HepG2 (cell line): ENCODE data around the gene CARMIL3. TPM values are rescaled to one million over a fixed set of nuclear protein-coding genes. Genes with fewer than 3 reads are reported as not detected.
A peak's percentile ranks its signal among the peaks of the same experiment; 100 is the strongest.

Experiments
- ESRRA ChIP-seq: sonication (generic); formaldehyde crosslinking; IDR thresholded peaks from 2 replicates; pipeline ENCODE4 v1.5.1; 2020; ENCODE audit warnings: mild to moderate bottlenecking, low read depth, missing genetic modification reagents
- FOSL1 ChIP-seq: sonication (generic); formaldehyde crosslinking; IDR thresholded peaks from 2 replicates; pipeline ENCODE4 v1.9.0; 2021; ENCODE audit warnings: missing genetic modification reagents, borderline replicate concordance
- HNRNPLL ChIP-seq: fragments of 200-400 bp; formaldehyde crosslinking; IDR thresholded peaks from 2 replicates; pipeline ENCODE4 v1.6.1; 2017; ENCODE audit warnings: mild to moderate bottlenecking, low read depth, low read length; ENCODE audit not compliant: poor library complexity, severe bottlenecking
- JUNB ChIP-seq: sonication (generic); formaldehyde crosslinking; IDR thresholded peaks from 2 replicates; pipeline ENCODE4 v1.8.0; 2022; ENCODE audit warnings: missing genetic modification reagents, mild to moderate bottlenecking, borderline replicate concordance
- KLF15 ChIP-seq: sonication (generic); formaldehyde crosslinking; IDR thresholded peaks from 2 replicates; pipeline ENCODE4 v1.8.1; 2023; ENCODE audit warnings: borderline replicate concordance, mild to moderate bottlenecking, inconsistent platforms, missing genetic modification reagents, mixed read lengths
- NCOA5 ChIP-seq: sonication (generic); formaldehyde crosslinking; IDR thresholded peaks from 2 replicates; pipeline ENCODE4 v1.4.0; 2020; ENCODE audit warnings: missing genetic modification reagents
- NKX3-1 ChIP-seq: sonication (generic); formaldehyde crosslinking; IDR thresholded peaks from 2 replicates; pipeline ENCODE4 v1.5.0; 2020; ENCODE audit warnings: missing genetic modification reagents
- REST ChIP-seq, 2 experiments: IDR thresholded peaks; 2 replicates each; pipeline ENCODE4 v1.6.1; 2011 to 2012; ENCODE audit warnings: low read length in 2 of 2, borderline replicate concordance in 1 of 2, low read depth in 1 of 2, mild to moderate bottlenecking in 1 of 2, moderate library complexity in 1 of 2
- SNRNP70 ChIP-seq: fragments of 200-400 bp; formaldehyde crosslinking; IDR thresholded peaks from 2 replicates; pipeline ENCODE4 v1.6.1; 2017; ENCODE audit warnings: mild to moderate bottlenecking, low read depth, low read length, moderate library complexity
- SRY ChIP-seq: sonication (generic); formaldehyde crosslinking; IDR thresholded peaks from 2 replicates; pipeline ENCODE4 v1.8.0; 2022; ENCODE audit warnings: mild to moderate bottlenecking, missing genetic modification reagents
- THAP11 ChIP-seq: IDR thresholded peaks from 2 replicates; pipeline ENCODE4 v1.6.1; 2016; ENCODE audit warnings: missing biosample characterization, missing genetic modification reagents
- THYN1 ChIP-seq: sonication (generic); formaldehyde crosslinking; IDR thresholded peaks from 2 replicates; pipeline ENCODE4 v1.8.1; 2023; ENCODE audit warnings: low read depth, mild to moderate bottlenecking, moderate library complexity, missing genetic modification reagents, borderline replicate concordance
- WIZ ChIP-seq: sonication (generic); formaldehyde crosslinking; IDR thresholded peaks from 2 replicates; pipeline ENCODE4 v1.5.1; 2020; ENCODE audit warnings: mild to moderate bottlenecking, missing genetic modification reagents
- ZBTB21 ChIP-seq: sonication (generic); formaldehyde crosslinking; IDR thresholded peaks from 2 replicates; pipeline ENCODE4 v1.4.0; 2020; ENCODE audit warnings: missing genetic modification reagents
- ZBTB38 ChIP-seq: sonication (generic); formaldehyde crosslinking; IDR thresholded peaks from 2 replicates; pipeline ENCODE4 v1.5.1; 2020; ENCODE audit warnings: mild to moderate bottlenecking, missing genetic modification reagents
- ZFP37 ChIP-seq: sonication (generic); formaldehyde crosslinking; IDR thresholded peaks from 2 replicates; pipeline ENCODE4 v1.4.0; 2020; ENCODE audit warnings: missing genetic modification reagents, borderline replicate concordance
- ZNF276 ChIP-seq: sonication (generic); formaldehyde crosslinking; IDR thresholded peaks from 2 replicates; pipeline ENCODE4 v1.4.0; 2020; ENCODE audit warnings: mild to moderate bottlenecking, low read depth, missing genetic modification reagents
- ZNF501 ChIP-seq: sonication (generic); formaldehyde crosslinking; IDR thresholded peaks from 2 replicates; pipeline ENCODE4 v1.5.1; 2020; ENCODE audit warnings: mild to moderate bottlenecking, moderate library complexity, missing genetic modification reagents
- ZNF704 ChIP-seq: sonication (generic); formaldehyde crosslinking; IDR thresholded peaks from 2 replicates; pipeline ENCODE4 v1.8.1; 2023; ENCODE audit warnings: mild to moderate bottlenecking, inconsistent platforms, moderate library complexity, missing genetic modification reagents, borderline replicate concordance
- ZNF784 ChIP-seq: sonication (generic); formaldehyde crosslinking; IDR thresholded peaks from 2 replicates; pipeline ENCODE4 v1.5.1; 2020; ENCODE audit warnings: missing genetic modification reagents, mild to moderate bottlenecking, borderline replicate concordance
- polyA plus RNA-seq, 8 experiments: library from polyadenylated mRNA; depleted of rRNA in 3 of 8; stranded (reverse) in 7 of 8; unstranded in 1 of 8; fragments of >200 nt; fragmentation: Illumina TruSeq in 4 of 8; extraction: Trizol in 4 of 8; gene quantifications; 2 replicates each; pipeline versions ENCODE4 v1.2.1 to v1.2.3, GENCODE V29; 2011 to 2016; ENCODE audit warnings: low read depth in 4 of 8, missing spikeins in 1 of 8, mixed read lengths in 1 of 8; ENCODE audit not compliant: insufficient read depth in 1 of 8
- total RNA-seq, 5 experiments: library from RNA; depleted of rRNA; stranded (reverse); fragments of >200 nt; fragmentation: Illumina TruSeq; extraction: Trizol; gene quantifications; 2 replicates each; pipeline ENCODE4 v1.2.3, GENCODE V29; 2016; ENCODE audit warnings: low read depth in 1 of 5

CARMIL3 gene
- total and polyA plus RNA-seq, 2 of the 13 experiments (the other 11 are each of a cell fraction or from before 2014, with no cell fraction given), result 0.27 to 0.55 TPM

- TF ChIP-seq ZNF784 (CRISPR knock-in tag), result peak; percentile 97
- TF ChIP-seq ZNF704, result peak; percentile 97; the same call in 1 of the 2 replicates
- TF ChIP-seq ZFP37 (CRISPR knock-in tag), result peak; percentile 95
- peak; percentile 97 for TF ChIP-seq NKX3-1 (CRISPR knock-in tag)
- TF ChIP-seq THAP11 (CRISPR knock-in tag), result peak; percentile 86
- TF ChIP-seq ZNF501 (CRISPR knock-in tag), result peak; percentile 99
- TF ChIP-seq SRY, result no peak
- TF ChIP-seq ZBTB21 (CRISPR knock-in tag), result peak; percentile 99
- TF ChIP-seq ESRRA, result peak; percentile 54; the same call in 1 of the 2 replicates
- peak; percentile 95 for TF ChIP-seq ZBTB38 (CRISPR knock-in tag)
- 0 out of 2 replicates have a peak, but pooled peaks have one; percentile 81 for TF ChIP-seq THYN1 (CRISPR knock-in tag)
- TF ChIP-seq FOSL1 (CRISPR knock-in tag), result no peak
- peak; percentile 55 for TF ChIP-seq ZNF276 (CRISPR knock-in tag)
- no peak for TF ChIP-seq NCOA5 (CRISPR knock-in tag)
- no peak for TF ChIP-seq SNRNP70
- TF ChIP-seq WIZ (CRISPR knock-in tag), result peak; percentile 93; the same call in 1 of the 2 replicates
- TF ChIP-seq HNRNPLL, result peak; percentile 97
- TF ChIP-seq REST (IDR thresholded peaks at IDR 0.05; ENCODE audit: borderline replicate concordance in 1 of 2, low read depth in 1 of 2, low read length in 2 of 2), result peak in 1 of 2 experiments; percentile 50; a peak in 1 of 4 replicates
- TF ChIP-seq KLF15 (CRISPR knock-in tag), result peak; percentile 97
- TF ChIP-seq JUNB (CRISPR knock-in tag), result no peak
Observed at GRCh38 chr14:24114532-24115421, 63.0 kb downstream of the CARMIL3 start, which contains the start of the genes DCAF11 and NRL (continued).
